Fibroblast of upper back skin (primary cell): ENCODE data around the gene SLC39A5.
"Not testable (repeated sequence)": the region's sequence is repeated elsewhere in the genome, so short reads cannot be mapped to it uniquely, and the experiment has no call there.

Source experiments
- DNase-seq: peaks from one replicate; pipeline ENCODE4 v3.0.0-alpha.2; 2013

The SLC39A5 gene

DNA sequence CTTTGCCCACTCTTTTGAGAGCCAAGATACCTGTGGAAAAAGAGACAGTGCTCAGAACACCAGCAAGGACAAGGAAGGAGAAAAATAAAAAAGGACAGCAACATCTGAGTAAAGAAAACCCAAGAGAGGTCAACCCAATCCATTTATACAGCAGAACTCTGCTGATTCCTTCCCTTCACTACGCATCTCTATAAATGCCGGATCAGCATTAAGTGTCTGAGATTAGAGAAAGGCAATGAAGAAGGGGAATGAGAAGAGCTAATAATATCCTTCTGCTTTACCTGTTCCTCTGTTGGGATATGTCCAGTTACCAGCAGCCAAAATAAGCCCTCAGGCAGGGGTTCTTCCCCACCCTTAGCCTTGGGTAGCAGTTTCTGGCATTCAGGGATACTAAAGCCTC, 52.7 kb downstream of the SLC39A5 start:
- DNase-seq: no peak

DNA sequence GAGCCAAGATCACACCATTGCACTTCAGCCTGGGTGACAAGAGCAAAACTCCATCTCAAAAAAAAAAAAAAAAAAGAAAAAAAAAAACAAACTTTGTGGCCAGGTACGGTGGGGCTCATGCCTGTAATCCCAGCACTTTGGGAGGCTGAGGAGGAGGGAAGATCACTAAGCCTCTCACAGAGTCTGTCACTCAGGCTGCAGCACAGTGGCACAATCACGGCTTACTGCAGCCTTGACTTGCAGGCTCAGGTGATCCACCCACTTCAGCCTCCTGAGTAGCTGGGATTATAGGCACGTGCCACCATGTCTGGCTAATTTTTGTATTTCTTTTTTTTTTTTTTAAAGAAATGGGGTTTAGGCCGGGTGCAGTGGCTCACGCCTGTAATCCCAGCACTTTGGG, 54.4 kb downstream of the SLC39A5 start:
- DNase-seq: not testable (repeated sequence)

DNA sequence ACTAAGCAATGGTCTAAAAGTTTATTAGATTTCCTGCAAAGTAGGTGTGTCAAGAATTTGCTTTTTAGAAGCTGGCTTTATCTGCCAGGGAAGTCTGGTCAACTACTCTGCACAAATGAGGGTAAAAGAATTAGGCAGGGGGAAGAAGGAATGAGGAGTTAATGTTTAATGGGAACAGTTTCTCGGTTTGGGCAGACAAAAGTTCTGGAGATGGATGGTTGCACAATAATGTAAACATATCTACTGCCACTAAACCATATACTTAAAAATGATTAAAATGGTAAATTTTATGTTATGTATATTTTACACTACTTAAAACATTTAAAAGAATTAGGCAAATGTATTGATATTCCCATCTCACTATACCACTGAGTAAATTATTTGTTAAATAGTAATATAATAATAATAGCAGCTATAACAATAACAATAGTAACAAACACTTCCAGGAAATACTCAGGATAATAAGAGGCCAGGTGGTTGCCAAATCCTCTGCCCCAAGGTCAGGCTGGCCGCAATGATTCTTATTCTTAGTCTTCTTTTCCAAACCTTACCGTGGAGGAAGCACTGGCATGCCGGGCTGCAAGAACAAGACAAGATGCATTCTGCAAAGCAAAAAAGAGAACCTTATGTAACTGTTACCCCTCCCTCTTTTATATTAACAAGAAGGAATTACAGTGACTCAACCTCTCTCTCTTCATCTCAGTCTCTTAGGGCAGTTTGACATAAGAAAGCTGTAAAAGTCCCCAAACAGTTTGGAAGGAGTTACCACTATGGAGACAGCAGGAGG, 56.4 kb downstream of the SLC39A5 start:
- DNase-seq: no peak
